Large intestine (tissue), 3 donors: ENCODE data around the gene HEG1. TPM values are rescaled to one million over a fixed set of nuclear protein-coding genes. Genes with fewer than 3 reads are reported as not detected.

Experiments
- DNase-seq, 2 donors: peaks; one replicate each; pipeline versions ENCODE4 v3.0.0 to v3.0.0-alpha.2; 2013
- H3K27ac ChIP-seq: one replicate; pipeline ENCODE4 v1.5.1; 2013; ENCODE audit warnings: low read length
- H3K27me3 ChIP-seq: 2 replicates; pipeline ENCODE4 v1.6.1; 2013; ENCODE audit warnings: low read length; ENCODE audit not compliant: control insufficient read depth, insufficient read depth
- H3K36me3 ChIP-seq: 2 replicates; pipeline ENCODE4 v1.6.1; 2013; ENCODE audit warnings: low read length; ENCODE audit not compliant: control insufficient read depth, insufficient read depth
- H3K4me1 ChIP-seq: one replicate; pipeline ENCODE4 v1.6.1; 2013; ENCODE audit warnings: low read length; ENCODE audit not compliant: control insufficient read depth, insufficient read depth
- H3K4me3 ChIP-seq: one replicate; pipeline ENCODE4 v1.5.1; 2013; ENCODE audit warnings: low read length
- H3K9me3 ChIP-seq: one replicate; pipeline ENCODE4 v1.6.1; 2013; ENCODE audit warnings: mild to moderate bottlenecking, low read depth, low read length, moderate library complexity; ENCODE audit not compliant: control insufficient read depth
- WGBS: methylation state at CpG from one replicate; pipeline ENCODE4 v1.1.5; 2013; ENCODE audit warnings: low lambda C conversion rate; ENCODE audit not compliant: insufficient coverage; 5-methylcytosine and 5-hydroxymethylcytosine counted together
- polyA plus RNA-seq: library from polyadenylated mRNA; unstranded; fragments of 120-200 nt; gene quantifications from one replicate; pipeline ENCODE4 v1.2.1, GENCODE V29; 2013

Gene HEG1
- polyA plus RNA-seq, 1 donor, result 15.0 TPM

DNA sequence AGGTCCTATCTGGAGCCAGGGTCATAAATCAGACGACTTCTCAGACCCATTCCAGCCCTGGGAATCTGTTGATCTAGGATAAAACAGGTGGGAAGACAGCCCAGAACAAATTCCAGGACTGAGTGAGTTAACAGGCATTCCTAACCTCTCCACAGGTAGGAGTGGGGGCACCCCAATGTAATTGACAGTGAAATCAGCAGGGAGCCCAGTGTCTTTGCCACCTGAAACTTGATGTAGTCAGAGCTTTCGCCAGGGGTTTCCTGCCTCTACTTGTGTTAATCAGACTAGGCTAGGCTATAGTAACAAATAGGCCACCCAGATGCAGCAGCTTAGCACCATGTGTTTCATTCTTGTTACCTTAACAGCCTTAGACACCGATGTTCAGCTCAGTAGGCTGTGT is 2.7 kb upstream of the HEG1 start:
- Histone ChIP-seq H3K36me3 (no peaks in the 10 kb centered on the region), H3K27me3 (peaks cover 14% of the 10 kb centered on the region), H3K4me1 (peaks cover 11% of the 10 kb centered on the region), H3K9me3 (no peaks in the 10 kb centered on the region), H3K27ac (no peak overlapping the region), H3K4me3 (no peak overlapping the region)
- WGBS, result no CpG with 5 or more reads among the region's 3 CpGs
- DNase-seq, result no peak

DNA sequence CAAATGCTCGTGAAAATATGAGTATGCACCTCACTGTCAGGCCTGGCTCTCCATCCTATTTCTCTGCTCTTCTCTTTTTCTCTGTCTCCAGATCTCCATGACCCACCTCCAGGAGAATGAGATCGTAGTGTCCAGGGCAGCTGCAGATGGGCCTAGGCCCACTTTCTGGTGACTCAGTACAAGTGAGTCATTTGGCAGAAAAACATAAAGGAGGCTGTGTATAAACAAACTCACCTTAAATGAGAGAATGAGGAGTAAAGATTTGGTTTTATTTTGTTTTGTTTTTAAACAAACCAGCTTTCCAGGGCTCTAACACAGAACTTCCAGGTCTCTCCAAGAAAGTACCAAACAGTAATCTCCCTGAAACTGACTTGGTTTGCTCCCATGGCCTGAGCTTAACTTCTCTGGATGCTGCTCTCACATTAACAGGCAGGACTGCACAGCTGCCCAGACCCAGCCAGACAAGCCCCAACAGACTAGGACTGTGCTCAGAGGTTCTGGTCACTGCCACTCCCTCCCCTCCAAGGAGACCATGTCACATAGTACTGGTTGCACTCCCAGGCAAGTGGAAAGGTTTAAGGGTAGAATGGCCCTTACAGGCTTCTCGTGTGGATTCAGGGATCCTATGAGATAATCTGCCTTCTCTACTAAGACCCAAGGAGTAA is 1.5 kb upstream of the HEG1 start:
- Histone ChIP-seq H3K9me3 (no peaks in the 10 kb centered on the region), H3K4me3 (no peak overlapping the region), H3K4me1 (peaks cover 11% of the 10 kb centered on the region), H3K36me3 (no peaks in the 10 kb centered on the region), H3K27ac (no peak overlapping the region), H3K27me3 (peaks cover 14% of the 10 kb centered on the region)
- no CpG with 5 or more reads among the region's 3 CpGs for WGBS
- no peak for DNase-seq

DNA sequence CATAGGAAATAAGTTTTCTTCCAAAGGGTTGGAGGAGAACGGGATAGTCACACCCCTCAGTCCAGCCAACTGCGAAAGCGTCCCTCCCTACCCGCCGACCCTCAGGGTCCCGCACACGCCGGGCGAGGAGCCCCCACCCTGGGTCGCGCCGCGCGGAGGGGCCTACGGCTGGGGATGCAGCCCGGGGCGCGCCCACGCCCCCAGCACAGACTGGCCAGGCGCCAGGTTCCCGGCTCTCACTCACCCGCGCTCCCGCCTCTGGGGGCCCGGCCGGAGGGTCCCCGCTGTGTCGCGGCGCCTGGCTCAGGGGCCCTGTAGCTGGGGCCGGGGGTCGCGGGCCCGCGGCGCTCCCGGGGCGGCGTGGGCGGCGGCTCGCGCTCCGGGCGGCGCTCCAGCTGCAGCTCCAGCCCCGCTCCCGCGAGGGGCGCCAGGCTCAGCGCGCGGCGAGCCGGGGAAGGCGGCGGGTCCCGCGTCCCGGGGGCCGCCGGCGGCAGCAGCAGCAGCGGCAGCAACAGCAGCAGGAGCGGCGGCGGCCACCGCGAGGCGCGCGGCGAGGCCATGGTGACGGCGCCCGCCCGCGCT is 375 bp downstream of the HEG1 start:
- peak overlapping the region; percentile 45 for H3K27ac ChIP-seq
- H3K36me3 ChIP-seq, result no peaks in the 10 kb centered on the region
- no peaks in the 10 kb centered on the region for H3K9me3 ChIP-seq
- H3K4me1 ChIP-seq, result peaks cover 19% of the 10 kb centered on the region
- no CpG with 5 or more reads among the region's 78 CpGs for WGBS
- H3K27me3 ChIP-seq, result peaks cover 15% of the 10 kb centered on the region
- peak overlapping the region; percentile 31 for H3K4me3 ChIP-seq
- DNase-seq, result no peak

DNA sequence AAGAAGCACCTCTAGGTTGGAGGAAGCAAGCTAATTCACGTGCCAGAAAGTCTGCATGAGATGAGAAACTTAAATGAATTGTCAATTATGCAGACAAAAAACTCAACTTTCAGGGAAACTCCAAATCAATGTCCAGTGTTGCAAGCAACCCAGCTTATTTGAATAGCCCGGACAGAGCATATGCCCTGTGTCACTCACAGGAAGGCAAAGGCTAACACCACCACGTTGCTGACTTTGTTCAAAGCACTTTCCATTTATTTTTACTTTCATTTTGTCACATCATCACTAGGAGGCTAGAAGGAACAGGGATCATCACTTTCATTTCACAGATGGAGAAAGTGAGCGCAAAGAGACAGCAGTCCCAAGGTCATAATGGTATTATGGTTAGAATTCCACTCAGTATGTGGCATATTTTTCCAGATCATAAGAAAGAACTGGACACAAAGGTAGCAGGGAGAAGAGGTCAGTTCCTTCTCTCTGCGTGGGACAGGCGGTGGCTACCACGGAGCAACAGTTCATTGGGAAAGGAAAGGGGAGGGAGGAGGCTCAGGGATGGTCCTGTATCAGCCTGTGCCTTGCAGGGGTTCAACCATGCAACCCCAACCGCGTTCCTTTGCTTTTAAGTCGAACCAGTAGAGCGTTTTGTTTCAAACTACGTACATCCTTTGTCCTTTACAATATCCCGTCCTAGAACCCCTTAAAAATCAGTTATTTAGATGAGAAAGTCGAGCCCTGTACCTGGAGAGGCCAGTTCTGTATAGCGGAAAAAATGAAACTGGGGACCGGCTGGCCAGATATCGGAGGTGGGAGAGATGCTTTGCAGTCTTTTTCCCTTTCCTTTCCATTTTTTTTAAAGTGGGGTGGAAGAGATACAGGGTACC is 1.1 kb downstream of the HEG1 start:
- H3K36me3 ChIP-seq, result no peaks in the 10 kb centered on the region
- 12% methylated on average over 3 of the region's 17 CpGs for WGBS
- H3K4me1 ChIP-seq, result peaks cover 19% of the 10 kb centered on the region
- no peaks in the 10 kb centered on the region for H3K9me3 ChIP-seq
- peaks cover 15% of the 10 kb centered on the region for H3K27me3 ChIP-seq
- H3K4me3 ChIP-seq, result peak overlapping the region; percentile 31
- H3K27ac ChIP-seq, result peak overlapping the region; percentile 45
- DNase-seq, result peak; percentile 49 to 84

DNA sequence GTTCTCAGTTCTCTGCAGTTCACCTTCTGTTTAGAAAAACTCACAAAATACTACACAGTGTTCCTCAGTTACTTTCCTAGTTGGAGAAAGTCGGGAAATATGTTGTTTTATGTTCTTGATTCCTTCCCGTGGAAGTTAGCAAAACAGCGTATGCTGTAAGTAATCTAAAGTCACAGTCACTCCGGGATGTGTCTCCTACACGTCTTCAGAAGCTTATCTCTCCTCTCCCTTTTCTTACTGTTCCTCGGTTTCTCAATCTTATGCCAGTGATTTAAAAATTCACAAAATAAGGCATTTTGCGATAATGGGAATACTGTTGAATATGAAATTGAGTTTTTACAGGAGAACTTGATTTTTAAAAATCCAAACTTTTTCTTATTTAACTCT is 1.7 kb downstream of the HEG1 start:
- no peak for DNase-seq
- no peak overlapping the region for H3K27ac ChIP-seq
- 87% methylated on average over 6 of the region's 7 CpGs for WGBS

DNA sequence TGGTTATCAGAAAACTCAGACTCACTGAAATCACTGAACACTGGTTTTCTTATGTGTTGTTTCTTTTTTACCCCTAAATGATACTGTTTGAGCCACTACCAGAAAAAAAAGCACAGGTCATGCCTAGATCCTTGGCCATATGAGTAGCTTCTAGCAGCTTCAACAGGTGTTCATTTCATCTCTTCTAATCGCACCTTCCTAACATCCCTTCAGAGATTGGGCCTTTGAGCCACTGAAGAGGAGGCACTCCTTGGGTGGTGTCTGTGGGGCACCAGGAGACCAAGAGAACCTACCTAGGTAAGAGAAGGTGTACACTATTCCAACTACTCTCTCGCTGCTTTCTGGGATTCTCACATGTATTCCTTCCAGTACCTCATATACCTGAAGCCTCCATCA is 2.5 kb downstream of the HEG1 start:
- no peak overlapping the region for H3K4me3 ChIP-seq
- peaks cover 15% of the 10 kb centered on the region for H3K27me3 ChIP-seq
- no peak for DNase-seq
- no peaks in the 10 kb centered on the region for H3K9me3 ChIP-seq
- H3K27ac ChIP-seq, result no peak overlapping the region
- no peaks in the 10 kb centered on the region for H3K36me3 ChIP-seq
- 100% methylated on average over 1 of the region's 2 CpGs for WGBS
- peaks cover 19% of the 10 kb centered on the region for H3K4me1 ChIP-seq

More for the DNA sequence above, 1.7 kb downstream of the HEG1 start:
- peaks cover 15% of the 10 kb centered on the region for H3K27me3 ChIP-seq
- peak overlapping the region; percentile 31 for H3K4me3 ChIP-seq
- H3K9me3 ChIP-seq, result no peaks in the 10 kb centered on the region
- H3K36me3 ChIP-seq, result no peaks in the 10 kb centered on the region
- peaks cover 19% of the 10 kb centered on the region for H3K4me1 ChIP-seq

DNA sequence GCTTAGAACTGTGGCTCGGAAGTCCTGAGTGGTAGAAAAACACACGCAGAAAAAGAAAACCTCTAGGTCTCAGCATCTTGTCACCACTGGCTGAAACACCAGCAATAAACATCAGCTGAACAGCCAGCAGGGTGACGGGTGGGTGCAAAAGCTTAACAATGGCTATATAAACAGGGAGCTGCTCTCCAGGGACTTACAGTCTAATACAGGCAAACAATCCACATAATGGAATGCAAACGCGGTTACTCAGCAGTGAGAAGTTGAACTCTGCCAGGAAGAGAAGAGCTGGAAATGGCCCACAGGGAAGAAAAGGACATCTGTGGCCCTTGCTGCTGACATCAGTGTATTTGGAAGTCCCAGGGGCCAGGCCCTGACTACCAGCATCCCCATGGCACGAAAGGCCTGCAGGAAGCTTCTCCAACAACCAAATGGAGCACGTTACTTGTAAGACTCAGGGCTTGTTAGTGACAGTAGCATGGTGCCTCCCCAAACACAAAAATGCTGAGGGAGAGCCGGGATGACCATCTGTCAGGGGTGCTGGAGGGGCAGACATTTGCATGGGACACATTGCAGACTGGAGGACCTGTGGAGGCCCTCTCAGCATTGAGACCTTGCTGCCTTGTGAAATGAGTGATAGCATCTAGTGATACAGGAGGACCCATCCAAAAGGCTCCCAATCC is 3.0 kb downstream of the HEG1 start:
- no peaks in the 10 kb centered on the region for H3K36me3 ChIP-seq
- WGBS, result 93% methylated on average over 2 of the region's 8 CpGs
- H3K27me3 ChIP-seq, result peaks cover 15% of the 10 kb centered on the region
- peaks cover 19% of the 10 kb centered on the region for H3K4me1 ChIP-seq
- H3K27ac ChIP-seq, result peak overlapping the region; percentile 1
- H3K9me3 ChIP-seq, result no peaks in the 10 kb centered on the region
- H3K4me3 ChIP-seq, result no peak overlapping the region
- no peak for DNase-seq

DNA sequence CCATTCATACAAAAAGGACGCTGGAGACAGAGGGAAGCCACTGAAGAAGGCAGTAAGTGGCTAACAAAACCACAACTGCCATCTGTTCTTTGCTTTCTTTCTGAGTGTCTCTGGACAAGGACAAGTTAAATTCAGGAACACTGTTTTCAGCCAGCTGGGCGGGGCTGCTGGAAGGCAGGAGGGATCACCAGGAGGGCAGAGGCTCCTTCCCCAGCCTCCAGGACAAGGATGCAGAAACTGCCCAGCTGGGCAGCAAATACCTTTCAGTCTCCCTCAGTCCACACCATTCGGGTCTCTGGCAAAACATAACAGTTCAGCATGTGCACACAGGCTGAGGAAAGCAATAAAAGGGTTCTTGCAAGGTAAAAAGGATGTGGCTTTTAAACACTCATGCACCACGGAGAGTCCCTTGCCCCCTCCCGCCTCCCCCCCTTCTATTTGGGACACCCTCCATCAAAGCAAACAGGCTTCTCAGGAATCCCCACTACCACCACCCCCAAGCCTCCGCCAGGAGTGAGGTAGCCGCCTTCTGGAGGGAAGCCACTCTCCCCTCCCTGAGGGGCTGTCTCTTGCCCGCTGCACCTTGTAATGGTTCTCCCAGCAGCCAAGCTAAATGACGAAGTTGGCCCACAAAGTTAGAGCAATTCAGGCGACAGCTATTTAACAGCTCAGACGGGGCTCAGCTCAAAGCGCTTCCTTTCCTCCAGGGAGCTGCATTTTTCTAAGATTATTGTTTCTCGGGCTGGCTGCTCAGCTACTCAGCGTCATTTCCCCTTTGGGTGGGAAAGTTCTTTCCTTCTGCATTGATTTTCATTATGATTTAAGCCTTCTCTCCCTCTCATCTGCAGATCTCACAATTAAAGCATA is 3.8 kb downstream of the HEG1 start:
- WGBS, result no CpG with 5 or more reads among the region's 14 CpGs
- Histone ChIP-seq H3K4me3 (no peak overlapping the region), H3K27ac (peak overlapping the region; percentile 1), H3K9me3 (no peaks in the 10 kb centered on the region), H3K4me1 (peaks cover 19% of the 10 kb centered on the region), H3K36me3 (peaks cover 3% of the 10 kb centered on the region), H3K27me3 (peaks cover 11% of the 10 kb centered on the region)
- DNase-seq, result no peak

DNA sequence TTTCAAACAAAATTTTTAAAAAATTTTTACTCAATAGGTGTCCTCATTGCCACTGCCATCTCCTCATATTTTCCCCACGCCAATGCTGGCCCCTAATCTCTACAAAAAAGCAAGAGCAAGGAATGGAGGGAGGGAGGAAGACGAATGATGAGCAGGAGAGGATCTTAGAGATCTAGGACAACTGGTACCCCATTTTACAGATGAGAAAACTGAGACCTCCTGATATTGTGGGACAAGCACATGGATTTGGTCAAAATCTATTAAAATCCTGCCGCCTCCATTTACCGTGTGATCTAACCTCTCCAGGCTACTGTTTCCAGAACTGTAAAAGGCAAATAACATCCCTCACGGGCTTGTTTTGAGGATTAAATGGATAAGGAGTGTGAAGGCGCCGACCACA is 4.6 kb downstream of the HEG1 start:
- Histone ChIP-seq H3K9me3 (no peaks in the 10 kb centered on the region), H3K27me3 (peaks cover 4% of the 10 kb centered on the region), H3K4me3 (no peak overlapping the region), H3K36me3 (peaks cover 3% of the 10 kb centered on the region), H3K27ac (no peak overlapping the region), H3K4me1 (peaks cover 16% of the 10 kb centered on the region)
- WGBS, result 82% methylated on average over 3 of the region's 7 CpGs
- no peak for DNase-seq
